ENCODE data around the gene C3orf70.

DNA sequence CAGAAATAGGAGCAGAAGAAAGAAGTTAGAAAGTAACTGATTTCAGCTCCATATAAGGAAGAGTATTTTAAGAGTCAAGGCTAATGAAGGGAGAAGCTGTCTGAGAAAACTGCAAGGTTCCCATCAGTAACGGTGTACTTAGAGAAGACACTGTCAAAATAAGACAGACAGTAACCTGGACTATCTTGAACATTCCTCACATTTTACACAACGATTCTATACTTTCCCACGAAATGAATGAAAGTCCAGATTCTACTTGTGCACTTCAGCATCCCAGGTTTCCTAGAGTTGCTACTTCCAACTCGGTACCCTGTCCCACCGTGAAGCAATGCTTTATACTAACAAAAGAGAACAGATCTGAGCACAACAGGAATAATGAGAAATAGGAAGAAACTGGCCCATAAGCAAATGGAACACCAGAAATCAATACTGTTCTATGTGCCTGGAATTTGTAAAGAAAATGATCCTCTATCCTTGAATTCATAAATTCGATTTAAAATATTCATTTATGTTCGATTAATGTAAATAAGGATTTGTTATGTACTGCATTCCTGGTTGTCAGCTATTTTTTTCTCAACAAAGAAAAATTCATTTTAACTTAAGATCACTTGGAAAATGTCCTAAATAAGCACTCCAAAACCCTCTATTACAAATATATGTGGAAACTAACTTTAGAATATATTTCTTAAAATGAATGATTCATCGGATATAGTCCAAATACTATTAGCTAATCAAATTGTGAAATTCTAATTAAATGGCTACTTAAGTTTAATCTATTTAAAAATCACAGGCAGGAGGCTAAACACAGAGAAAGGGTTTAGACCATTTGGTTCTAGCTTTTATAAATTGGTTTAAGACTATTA lies 1.5 kb downstream of the C3orf70 start:
- TF ChIP-seq CTCF (conservative IDR thresholded peaks at IDR 0.05; ENCODE audit: low read length) (no peak), EZH2phosphoT487 (IDR thresholded peaks at IDR 0.05; ENCODE audit: borderline replicate concordance, low read depth, low read length) (no peak)
